ENCODE results near the gene CD27.

The CD27 gene

DNA sequence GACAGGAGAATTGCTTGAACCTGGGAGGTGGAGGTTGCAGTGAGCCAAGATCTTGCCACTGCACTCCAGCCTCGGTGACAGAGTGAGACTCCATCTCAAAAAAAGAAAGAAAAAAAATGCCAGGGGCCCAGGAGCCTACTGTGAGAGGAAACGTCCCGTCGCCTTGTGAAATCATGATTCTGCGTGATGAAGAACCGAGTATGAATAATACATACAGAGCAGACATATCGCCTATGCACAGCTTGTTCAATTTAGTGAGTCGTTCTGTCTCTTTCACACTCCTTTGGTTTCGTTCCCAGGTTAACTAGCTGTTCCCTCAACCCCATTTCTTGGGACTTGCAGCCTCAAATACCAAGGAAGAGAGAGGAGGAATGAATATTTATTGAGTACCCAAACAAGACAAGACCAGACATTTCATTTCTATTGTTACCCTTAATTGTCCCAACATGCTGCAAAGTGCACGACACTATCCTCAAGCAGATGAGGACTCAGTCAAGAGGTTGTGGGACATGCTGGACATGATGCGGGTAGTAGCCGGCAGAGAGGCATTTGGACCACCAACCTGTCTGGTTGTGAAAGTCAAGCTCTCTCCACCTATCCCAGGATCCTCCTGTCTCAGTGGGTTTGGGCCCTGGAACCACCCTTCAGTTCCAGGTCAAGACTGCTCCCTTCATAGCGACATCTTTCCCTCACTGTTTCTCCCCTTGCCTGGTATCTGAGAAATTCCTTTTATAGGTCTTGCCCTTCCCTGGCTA is 8.6 kb upstream of the CD27 start:
- DNase-seq: no peak

DNA sequence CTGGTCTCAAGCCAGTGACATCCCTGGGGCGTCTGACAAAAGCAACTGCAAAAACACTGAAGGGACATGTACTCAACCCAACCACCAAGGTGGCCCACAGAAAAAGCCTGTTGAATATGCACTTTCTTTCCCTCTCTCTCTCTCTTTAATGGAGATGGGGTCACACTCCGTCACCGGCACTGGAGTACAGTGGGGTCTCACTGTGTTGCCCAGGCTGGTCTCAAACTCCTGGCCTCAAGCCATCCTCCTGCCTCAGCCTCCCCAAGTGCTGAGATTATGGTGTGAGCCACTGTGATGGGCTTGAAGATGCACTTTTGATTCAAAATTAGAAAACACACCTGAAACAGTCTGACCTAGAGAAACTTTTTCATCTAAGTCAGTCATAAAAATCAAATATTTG is 7.2 kb upstream of the CD27 start:
- DNase-seq: no peak

DNA sequence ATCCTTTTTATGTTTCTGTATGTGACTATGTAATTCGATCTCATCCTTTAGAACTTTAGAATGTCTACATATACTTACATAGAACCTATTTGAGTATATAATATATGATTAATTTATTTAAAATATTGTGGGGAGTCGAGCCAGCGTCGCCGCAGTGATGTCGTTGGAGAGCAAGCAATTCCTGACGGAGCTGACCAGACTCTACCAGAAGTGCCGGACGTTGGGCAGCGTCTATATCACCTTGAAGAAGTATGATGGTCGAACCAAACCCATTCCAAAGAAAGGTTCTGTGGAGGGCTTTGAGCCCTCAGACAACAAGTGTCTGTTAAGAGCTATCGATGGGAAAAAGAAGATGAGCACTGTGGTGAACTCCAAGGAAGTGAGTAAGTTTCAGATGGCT is 6.4 kb upstream of the CD27 start:
- no peak for DNase-seq

DNA sequence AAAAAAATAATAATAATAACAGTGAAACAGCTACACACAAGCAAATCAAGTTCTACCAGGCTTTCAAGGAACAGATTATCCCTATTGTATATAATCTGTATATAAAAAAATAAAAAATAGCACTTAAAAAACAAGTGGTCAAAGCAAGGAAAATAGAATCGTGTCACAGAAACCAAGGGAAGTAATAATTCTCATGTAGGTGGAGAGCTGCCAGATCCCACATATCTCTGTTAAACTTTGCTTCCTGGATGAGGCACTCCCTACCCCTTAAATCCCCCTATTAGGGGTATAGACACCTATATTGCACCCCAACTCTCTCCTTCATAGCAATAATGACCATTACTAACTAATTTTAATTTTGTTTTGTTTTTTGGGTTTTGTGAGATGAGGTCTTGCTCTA is 4.4 kb upstream of the CD27 start:
- DNase-seq: no peak

DNA sequence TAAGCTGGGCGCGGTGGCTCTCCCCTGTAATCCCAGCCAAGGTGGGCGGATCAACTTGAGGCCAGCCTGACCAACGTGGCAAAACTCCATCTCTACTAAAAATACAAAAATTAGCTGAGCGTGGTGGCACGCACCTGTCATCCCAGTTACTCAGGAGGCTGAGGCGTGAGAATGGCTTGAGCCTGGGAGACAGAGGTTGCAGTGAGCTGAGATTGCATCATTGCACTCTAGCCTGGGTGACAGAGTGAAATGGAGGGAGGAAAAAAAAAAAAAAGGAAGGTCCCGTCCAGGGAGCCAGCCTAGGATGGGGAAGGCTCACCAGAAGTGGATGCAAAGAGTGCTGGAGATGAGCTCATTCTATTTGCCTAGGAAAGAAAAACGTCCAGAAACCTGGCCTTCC is 1.9 kb upstream of the CD27 start:
- no peak for DNase-seq

DNA sequence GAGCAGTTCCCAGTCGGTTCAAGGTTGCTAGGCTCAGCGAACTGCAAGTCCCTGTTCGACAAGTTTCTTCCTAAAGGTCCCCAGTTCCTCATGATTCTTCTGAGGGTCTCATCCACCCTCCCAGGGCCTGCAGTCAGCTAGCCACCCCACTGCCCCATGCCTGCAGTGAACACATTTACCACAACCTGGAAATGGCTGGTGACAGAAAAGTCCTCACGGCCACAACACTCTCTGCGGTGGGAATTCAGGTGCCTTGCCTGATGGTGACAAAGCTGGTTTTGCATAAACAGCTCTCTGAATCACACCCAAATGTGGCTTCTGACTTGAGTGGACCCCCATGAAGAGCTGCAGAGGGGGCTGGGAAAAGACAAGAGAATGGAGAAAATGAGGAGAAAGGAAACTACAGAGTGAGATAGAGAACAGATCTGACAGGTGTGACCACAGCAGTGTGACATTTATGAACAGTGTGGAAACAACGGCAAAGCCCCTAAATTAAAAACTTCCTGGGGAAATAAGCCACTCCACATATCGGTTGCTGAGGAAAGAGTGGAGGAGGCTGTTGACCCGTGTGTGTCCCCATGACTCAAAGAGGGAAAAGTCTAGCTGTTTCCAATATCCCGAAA is 1.3 kb upstream of the CD27 start:
- DNase-seq: no peak

DNA sequence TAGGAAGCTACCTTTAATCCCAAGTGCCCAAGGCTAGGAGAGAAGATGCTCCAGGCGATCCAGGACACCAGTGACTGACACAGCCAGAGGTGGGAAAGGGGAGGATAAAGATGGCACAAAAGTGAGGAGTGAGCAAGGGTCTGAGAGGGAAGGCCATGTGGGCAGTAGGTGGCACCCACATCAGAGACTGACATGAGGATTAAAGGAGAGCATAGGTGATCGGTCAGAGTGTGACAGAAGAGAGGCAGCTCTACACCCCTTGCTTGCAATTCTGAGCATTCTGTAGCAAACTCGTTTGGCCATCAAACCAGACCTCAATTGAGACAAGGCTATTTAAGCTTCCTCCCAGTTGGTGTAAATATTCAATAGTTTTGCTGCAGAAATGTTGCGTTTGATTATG is 724 bp upstream of the CD27 start:
- no peak for DNase-seq

DNA sequence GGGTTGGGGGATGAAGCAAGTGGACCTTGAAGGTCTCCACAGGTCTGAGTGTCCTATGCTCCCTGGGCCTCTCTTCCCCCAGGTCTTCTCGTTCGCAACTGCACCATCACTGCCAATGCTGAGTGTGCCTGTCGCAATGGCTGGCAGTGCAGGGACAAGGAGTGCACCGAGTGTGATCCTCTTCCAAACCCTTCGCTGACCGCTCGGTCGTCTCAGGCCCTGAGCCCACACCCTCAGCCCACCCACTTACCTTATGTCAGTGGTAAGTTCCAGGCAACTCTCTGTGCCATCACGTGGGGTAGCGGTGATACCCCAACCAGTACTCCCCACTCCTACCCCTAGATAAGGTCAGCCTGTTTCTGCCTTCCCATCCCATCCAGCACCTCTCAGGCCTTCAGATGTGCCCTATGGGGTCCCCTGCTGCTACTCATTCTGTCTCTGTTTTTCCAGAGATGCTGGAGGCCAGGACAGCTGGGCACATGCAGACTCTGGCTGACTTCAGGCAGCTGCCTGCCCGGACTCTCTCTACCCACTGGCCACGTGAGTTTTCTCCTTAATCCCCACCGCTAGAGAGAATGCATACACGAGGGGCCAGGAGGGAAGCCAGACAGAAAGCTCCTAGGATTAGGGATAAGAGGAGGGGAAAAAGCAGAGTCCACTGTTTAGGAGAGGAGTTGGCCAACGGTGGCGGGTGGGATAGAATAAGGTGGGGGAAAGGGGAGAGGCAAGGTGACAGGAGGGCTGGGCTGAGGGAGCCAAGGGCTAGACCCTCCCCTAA is 5.5 kb downstream of the CD27 start:
- no peak for DNase-seq

DNA sequence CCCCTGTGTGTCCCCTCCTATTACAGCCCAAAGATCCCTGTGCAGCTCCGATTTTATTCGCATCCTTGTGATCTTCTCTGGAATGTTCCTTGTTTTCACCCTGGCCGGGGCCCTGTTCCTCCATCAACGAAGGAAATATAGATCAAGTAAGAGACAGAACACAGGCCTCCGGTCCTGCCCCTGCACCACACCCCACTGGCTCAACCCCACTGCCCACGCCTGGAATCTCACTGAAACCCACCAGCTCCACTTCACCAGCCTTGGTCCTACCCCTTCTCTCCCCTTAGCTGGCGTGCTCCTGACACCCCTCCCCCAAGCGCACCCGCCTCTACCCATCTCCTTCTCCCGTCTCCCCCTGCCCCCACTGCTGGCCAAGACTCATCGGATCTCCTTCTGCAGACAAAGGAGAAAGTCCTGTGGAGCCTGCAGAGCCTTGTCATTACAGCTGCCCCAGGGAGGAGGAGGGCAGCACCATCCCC is 6.2 kb downstream of the CD27 start:
- DNase-seq: no peak

DNA sequence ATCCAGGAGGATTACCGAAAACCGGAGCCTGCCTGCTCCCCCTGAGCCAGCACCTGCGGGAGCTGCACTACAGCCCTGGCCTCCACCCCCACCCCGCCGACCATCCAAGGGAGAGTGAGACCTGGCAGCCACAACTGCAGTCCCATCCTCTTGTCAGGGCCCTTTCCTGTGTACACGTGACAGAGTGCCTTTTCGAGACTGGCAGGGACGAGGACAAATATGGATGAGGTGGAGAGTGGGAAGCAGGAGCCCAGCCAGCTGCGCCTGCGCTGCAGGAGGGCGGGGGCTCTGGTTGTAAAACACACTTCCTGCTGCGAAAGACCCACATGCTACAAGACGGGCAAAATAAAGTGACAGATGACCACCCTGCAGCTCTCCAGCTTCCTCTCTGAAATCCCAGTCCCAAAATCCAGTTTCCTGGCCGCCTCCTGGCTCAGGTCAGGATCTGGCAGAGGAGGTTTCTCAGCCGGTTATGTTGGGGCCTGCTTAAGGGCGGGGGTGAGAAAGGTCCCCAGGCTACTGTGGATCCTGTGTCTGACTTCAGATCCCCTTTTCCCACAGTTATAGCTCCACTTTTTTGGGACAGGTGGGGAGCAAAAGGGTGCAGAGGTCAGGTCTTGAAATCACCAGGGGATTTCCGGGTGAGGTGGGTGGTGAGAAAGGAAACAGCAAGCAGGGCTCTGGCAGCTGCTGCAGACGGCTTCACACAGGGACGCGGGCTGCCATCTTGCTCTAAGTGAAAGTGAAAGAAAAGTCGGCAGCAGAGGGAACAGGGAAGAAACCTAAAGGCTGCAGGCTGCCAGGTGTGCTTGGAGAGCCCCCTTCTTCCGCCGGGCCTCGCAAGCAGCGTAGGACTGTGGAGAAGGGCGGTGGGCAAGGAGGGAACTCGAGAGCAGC is 6.8 kb downstream of the CD27 start, which contains the start of gene TAPBPL:
TAPBPL (plus strand) TSS at position 695 of the 897 bp plus-strand sequence. CDS start 207 bp downstream, outside the sequence.
- peak; percentile 77 for DNase-seq

DNA sequence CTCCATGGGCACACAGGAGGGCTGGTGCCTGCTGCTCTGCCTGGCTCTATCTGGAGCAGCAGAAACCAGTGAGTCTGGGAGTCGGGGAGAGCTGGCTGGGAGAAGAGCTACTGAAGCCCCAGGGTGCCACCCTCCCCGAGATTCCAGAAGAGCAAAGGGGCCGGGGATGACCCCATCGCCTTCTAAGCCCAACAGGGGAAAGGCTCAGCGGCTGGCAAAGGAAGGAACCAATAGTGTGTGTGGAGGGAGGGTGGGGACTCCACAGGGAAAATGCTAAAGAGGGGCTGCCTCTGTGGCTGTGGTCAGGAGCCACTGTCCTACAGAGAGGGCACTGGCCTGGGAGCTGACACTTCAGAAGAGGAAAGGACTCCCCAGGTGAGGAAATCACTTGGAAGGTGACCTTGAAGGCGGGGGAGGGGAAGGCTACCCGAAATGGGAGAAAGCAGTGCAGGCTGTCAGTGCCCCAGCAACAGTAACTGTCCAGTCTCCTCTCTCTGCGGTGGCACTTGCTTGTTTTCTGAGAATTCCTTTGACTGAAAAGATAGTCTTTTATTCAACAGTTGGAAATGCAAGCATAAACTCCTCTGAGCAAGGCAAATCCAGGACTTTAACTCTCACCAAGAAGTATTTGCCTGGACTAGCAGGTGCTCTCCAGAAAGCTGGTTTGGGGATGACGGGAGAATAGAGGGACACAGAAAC is 7.6 kb downstream of the CD27 start:
- DNase-seq: no peak

DNA sequence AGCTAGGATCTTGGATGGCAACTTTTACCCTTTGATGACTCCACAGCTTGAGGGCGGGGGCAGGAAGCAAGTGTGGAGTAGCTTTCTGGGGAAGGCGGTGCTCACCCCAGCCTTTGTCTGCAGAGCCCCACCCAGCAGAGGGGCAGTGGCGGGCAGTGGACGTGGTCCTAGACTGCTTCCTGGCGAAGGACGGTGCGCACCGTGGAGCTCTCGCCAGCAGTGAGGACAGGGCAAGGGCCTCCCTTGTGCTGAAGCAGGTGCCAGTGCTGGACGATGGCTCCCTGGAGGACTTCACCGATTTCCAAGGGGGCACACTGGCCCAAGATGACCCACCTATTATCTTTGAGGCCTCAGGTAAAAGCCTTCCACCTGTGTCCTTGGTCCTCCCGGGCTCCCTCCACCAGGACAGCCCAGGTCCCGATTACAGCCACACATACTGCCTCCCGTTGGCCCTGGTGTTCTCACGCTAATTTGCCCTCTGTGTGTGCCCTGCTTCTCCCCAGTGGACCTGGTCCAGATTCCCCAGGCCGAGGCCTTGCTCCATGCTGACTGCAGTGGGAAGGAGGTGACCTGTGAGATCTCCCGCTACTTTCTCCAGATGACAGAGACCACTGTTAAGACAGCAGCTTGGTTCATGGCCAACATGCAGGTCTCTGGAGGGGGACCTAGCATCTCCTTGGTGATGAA is 8.3 kb downstream of the CD27 start:
- DNase-seq: no peak

DNA sequence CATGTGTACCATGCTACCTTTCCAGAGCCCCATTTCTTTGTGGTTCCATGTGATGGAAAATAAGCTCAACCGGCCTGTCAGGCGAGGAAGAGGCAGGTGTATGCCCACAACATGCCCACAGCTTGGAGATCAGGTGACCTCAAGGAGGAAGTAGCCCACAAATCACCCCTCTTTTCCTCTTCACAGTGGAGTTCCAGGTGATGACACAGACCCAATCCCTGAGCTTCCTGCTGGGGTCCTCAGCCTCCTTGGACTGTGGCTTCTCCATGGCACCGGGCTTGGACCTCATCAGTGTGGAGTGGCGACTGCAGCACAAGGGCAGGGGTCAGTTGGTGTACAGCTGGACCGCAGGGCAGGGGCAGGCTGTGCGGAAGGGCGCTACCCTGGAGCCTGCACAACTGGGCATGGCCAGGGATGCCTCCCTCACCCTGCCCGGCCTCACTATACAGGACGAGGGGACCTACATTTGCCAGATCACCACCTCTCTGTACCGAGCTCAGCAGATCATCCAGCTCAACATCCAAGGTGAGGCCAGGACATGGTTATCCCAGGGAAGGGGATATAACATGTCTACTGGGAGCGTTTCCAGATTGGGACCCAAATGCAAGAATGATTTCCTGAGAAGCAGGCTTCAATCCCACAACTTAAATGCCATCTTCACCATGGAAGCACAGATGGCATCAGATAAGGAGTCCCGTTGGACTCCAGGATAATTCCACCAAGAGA is 12.6 kb downstream of the CD27 start:
- DNase-seq: no peak

DNA sequence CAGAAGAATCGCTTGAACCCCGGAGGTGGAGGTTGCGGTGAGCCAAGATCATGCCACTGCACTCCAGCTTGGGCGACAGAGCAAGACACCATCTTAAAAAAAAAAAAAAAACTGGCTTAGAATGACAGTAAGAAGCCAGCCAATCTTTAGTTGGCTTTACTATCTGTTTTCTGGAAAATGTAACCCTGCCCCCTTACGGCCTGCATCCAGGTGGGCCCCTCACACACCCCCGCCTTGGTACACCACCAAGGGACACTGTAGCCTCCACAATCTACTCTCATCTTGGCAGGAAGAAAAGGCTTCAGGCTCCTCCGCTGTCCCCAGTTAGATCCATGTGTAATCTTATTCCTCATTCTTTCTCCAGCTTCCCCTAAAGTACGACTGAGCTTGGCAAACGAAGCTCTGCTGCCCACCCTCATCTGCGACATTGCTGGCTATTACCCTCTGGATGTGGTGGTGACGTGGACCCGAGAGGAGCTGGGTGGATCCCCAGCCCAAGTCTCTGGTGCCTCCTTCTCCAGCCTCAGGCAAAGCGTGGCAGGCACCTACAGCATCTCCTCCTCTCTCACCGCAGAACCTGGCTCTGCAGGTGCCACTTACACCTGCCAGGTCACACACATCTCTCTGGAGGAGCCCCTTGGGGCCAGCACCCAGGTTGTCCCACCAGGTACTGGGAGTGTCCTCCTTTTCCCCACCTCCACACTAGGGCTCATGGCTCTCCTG is 13.7 kb downstream of the CD27 start:
- DNase-seq: no peak

DNA sequence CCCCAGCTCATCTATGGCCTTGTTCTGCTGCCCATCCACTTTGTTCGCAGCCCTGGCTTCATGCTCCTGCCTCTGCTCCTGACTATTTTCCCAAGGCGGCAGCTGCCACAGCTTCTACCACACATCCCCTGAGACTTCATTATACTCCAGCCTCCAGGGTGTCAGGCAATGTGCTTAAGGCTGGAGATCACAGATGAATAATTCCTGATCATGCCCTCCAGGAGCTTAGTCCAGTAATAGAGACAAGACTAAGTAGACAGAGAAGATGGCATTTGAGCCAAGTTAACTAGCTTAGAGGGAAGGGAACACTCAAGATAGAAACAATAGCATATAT is 14.2 kb downstream of the CD27 start:
- no peak for DNase-seq

DNA sequence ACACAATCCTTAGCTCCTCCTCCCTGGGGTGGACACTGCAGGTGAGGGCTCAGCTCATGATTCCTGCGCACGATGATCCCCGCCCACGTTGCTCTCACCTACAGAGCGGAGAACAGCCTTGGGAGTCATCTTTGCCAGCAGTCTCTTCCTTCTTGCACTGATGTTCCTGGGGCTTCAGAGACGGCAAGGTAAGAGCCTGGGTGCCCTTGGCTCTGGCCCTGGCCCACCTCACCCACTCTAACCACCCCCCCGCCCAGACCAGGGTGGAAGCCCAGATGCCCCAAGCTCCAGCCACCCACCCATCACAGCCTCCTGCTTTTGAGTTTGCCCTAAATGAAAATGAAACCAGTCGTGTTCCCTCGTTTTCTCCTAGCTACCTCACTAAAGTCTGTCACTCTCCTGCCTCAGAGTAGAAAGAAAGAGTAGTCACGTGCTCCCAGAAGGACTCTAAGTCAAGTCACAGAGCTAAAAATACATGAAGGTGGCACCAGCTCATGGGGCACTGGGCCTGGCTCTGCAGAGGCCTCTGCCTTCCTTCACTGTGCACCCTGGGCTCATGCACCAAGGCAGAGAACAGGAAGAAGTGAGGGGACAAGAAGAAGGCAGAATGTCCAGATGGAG is 16.1 kb downstream of the CD27 start:
- DNase-seq: no peak

DNA sequence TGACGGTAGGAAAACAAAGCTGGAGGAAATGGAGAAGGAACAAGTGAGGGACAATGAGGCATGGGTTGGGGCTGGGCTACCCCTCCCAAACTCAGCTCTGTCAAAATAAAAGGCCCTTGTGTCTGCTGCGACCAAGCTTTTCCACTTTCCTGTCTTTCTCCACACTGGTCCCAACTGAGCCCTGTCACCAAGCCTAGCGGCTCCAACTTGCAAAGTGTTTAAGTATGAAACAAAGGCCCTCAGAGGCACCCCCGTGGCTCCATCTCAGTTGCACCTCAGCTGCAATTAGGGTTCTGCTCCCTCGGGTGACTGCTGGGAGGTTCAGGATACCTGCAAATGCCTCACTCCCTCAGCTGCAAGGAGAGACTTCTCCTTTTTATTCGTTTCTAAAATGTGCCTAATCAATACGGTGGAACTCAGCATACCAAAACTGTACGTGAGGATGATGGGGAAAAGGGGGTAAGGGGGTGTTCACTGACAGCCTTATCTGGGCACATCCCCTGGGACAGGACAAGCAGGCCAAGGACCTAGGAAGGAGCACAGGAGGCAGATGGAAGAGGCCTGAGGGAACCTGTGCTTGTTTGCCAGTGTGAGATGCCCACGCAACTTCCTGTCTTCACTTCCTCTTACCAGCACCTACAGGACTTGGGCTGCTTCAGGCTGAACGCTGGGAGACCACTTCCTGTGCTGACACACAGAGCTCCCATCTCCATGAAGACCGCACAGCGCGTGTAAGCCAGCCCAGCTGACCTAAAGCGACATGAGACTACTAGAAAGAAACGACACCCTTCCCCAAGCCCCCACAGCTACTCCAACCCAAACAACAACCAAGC is 16.9 kb downstream of the CD27 start:
- no peak for DNase-seq

DNA sequence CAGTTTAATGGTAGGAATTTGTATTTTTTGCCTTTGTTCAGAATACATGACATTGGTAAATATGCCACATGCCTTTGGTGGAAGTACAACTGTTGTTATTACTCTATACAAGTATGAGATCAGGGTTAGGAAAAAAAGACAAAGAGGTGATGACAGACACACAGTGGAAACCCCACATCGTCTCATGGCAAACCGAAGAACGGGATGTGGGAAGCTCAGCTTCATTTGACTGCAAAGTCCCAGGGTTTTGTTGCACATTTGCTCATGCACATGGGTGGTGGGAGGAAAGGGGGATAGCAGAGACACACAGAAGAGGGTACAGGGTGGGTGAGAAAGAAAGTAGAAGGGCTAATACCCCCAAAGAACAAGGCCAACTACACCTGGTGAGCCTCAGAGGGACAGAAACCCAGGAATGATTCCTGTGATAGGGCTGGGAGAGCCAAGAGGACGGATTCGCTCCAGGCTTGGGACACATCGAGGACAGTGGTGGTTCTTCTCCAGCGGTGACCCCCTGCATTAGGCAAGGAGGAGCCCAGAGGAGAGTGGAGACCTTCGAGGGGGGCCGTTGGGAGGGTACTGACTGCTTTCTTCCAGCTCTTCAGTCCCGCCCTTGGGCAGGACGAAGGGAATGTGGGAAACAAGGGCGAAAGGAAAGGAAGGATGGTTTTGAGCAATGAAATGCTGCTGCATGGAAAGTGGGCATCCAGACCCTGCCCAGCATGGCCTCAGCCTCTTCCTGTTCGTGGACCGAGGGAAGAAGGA is 17.7 kb downstream of the CD27 start:
- no peak for DNase-seq
